ENCODE measurements around the gene ZNF414. TPM values are rescaled to one million over a fixed set of nuclear protein-coding genes. Genes with fewer than 3 reads are reported as not detected.
A peak's percentile ranks its signal among the peaks of the same experiment; 100 is the strongest.
"Not testable (repeated sequence)": the region's sequence is repeated elsewhere in the genome, so short reads cannot be mapped to it uniquely, and the experiment has no call there.

Gene ZNF414
- polyA plus RNA-seq, 4 donors = 14.9 to 28.7 (median 24.1) TPM

- DNase-seq (ENCODE audit: low read depth in 4 of 4, low spot score in 3 of 4) = no peak
These were observed 4.6 kb upstream of the ZNF414 start for GRCh38 chr19:8518536-8518935.

GRCh38 chr19:8517551-8518442, 3.8 kb upstream of the ZNF414 start:
- DNase-seq (ENCODE audit: low read depth in 4 of 4, low spot score in 3 of 4) = no peak

GRCh38 chr19:8515317-8515716, 1.4 kb upstream of the ZNF414 start:
- DNase-seq (ENCODE audit: low read depth in 4 of 4, low spot score in 3 of 4) = no peak

GRCh38 chr19:8514505-8515009, 590 bp upstream of the ZNF414 start:
- DNase-seq (ENCODE audit: low read depth in 4 of 4, low spot score in 3 of 4) = not testable (repeated sequence)

GRCh38 chr19:8513036-8513686, 806 bp downstream of the ZNF414 start:
- DNase-seq (ENCODE audit: low read depth in 4 of 4, low spot score in 3 of 4) = no peak

- DNase-seq (ENCODE audit: low read depth in 4 of 4, low spot score in 3 of 4) = no peak
These were observed 1.6 kb downstream of the ZNF414 start for GRCh38 chr19:8512115-8512967.

- DNase-seq (ENCODE audit: low read depth in 4 of 4, low spot score in 3 of 4) = no peak
These were observed 2.3 kb downstream of the ZNF414 start for GRCh38 chr19:8511573-8512101.

GRCh38 chr19:8510589-8511115, 3.3 kb downstream of the ZNF414 start:
- no peak for DNase-seq (ENCODE audit: low read depth in 4 of 4, low spot score in 3 of 4)

GRCh38 chr19:8506402-8506957, 7.5 kb downstream of the ZNF414 start:
- DNase-seq (ENCODE audit: low read depth in 4 of 4, low spot score in 3 of 4) = no peak

- peak; percentile 57 to 68 (median 62) for DNase-seq (ENCODE audit: low read depth in 4 of 4, low spot score in 3 of 4)
These were observed 8.1 kb downstream of the ZNF414 start for GRCh38 chr19:8505680-8506401.

GRCh38 chr19:8504919-8505318, 9.0 kb downstream of the ZNF414 start:
- no peak for DNase-seq (ENCODE audit: low read depth in 4 of 4, low spot score in 3 of 4)

- DNase-seq (ENCODE audit: low read depth in 4 of 4, low spot score in 3 of 4) = no peak
These were observed 9.8 kb downstream of the ZNF414 start for GRCh38 chr19:8504171-8504570.

GRCh38 chr19:8503510-8503909, 10.5 kb downstream of the ZNF414 start:
- no peak for DNase-seq (ENCODE audit: low read depth in 4 of 4, low spot score in 3 of 4)

- no peak for DNase-seq (ENCODE audit: low read depth in 4 of 4, low spot score in 3 of 4)
These were observed 12.0 kb downstream of the ZNF414 start for GRCh38 chr19:8501981-8502380.

GRCh38 chr19:8501516-8501915, 12.5 kb downstream of the ZNF414 start:
- no peak for DNase-seq (ENCODE audit: low read depth in 4 of 4, low spot score in 3 of 4)

- no peak for DNase-seq (ENCODE audit: low read depth in 4 of 4, low spot score in 3 of 4)
These were observed 13.8 kb downstream of the ZNF414 start for GRCh38 chr19:8500158-8500557.

- no peak for DNase-seq (ENCODE audit: low read depth in 4 of 4, low spot score in 3 of 4)
These were observed 14.7 kb downstream of the ZNF414 start for GRCh38 chr19:8499048-8499833.

GRCh38 chr19:8498295-8498694, 15.7 kb downstream of the ZNF414 start:
- DNase-seq (ENCODE audit: low read depth in 4 of 4, low spot score in 3 of 4) = no peak

GRCh38 chr19:8494158-8494557, 19.8 kb downstream of the ZNF414 start:
- no peak for DNase-seq (ENCODE audit: low read depth in 4 of 4, low spot score in 3 of 4)
